Common myeloid progenitor, CD34-positive (primary cell): ENCODE results near the gene CKM.

ENCODE experiments used
- CTCF ChIA-PET: fragments of 350-600 bp; sonication (Branson Sonifier 250); formaldehyde crosslinking; loops from one replicate; lab custom pipeline; 2021; ENCODE audit warnings: antibody characterized with exemption; lab: Charles Lee
- POLR2A ChIA-PET: fragments of 350-600 bp; sonication (Branson Sonifier 250); formaldehyde crosslinking; loops from one replicate; lab custom pipeline; 2021; ENCODE audit warnings: antibody characterized with exemption; lab: Charles Lee
- DNase-seq, 3 donors: peaks; one replicate each; pipeline versions ENCODE4 v3.0.0 to v3.0.0-alpha.2; 2013
- H3K27ac ChIP-seq, 2 experiments: 1 replicate in 1 of 2; 2 replicates in 1 of 2; pipeline ENCODE4 v1.7.0; 2013; ENCODE audit warnings: inconsistent platforms in 2 of 2, low read length in 2 of 2, mild to moderate bottlenecking in 2 of 2, low read depth in 1 of 2, moderate library complexity in 1 of 2; ENCODE audit not compliant: severe bottlenecking in 2 of 2, insufficient read depth in 1 of 2, poor library complexity in 1 of 2
- H3K27me3 ChIP-seq, 5 experiments: replicated peaks in 2 of 5; 1 replicate in 3 of 5; 2 replicates in 2 of 5; pipeline versions ENCODE4 v1.6.1 to v1.7.0; 2013; ENCODE audit warnings: low read length in 4 of 5, mild to moderate bottlenecking in 2 of 5, moderate library complexity in 2 of 5, inconsistent platforms in 1 of 5; ENCODE audit not compliant: insufficient read depth in 5 of 5, control insufficient read depth in 4 of 5
- H3K36me3 ChIP-seq, 4 experiments: 1 replicate in 2 of 4; 2 replicates in 2 of 4; pipeline versions ENCODE4 v1.6.1 to v1.7.0; 2013; ENCODE audit warnings: low read length in 3 of 4, control low read depth in 1 of 4, mild to moderate bottlenecking in 1 of 4; ENCODE audit not compliant: control insufficient read depth in 4 of 4, insufficient read depth in 4 of 4
- H3K4me1 ChIP-seq, 4 experiments: 1 replicate in 3 of 4; 2 replicates in 1 of 4; pipeline versions ENCODE4 v1.6.1 to v1.7.1; 2013; ENCODE audit warnings: low read length in 3 of 4, mild to moderate bottlenecking in 3 of 4, control low read depth in 1 of 4, inconsistent platforms in 1 of 4, moderate library complexity in 1 of 4; ENCODE audit not compliant: control insufficient read depth in 4 of 4, insufficient read depth in 4 of 4; ENCODE audit errors: control extremely low read depth in 1 of 4
- H3K4me3 ChIP-seq, 7 experiments: 1 replicate in 4 of 7; 2 replicates in 3 of 7; pipeline versions ENCODE4 v1.5.1 to v1.7.0; 2013; ENCODE audit warnings: mild to moderate bottlenecking in 7 of 7, low read length in 6 of 7, moderate library complexity in 6 of 7, inconsistent platforms in 2 of 7, low read depth in 2 of 7, control low read depth in 1 of 7; ENCODE audit not compliant: insufficient read depth in 4 of 7, control insufficient read depth in 1 of 7; ENCODE audit errors: extremely low read depth in 1 of 7
- H3K9me3 ChIP-seq, 5 experiments: 1 replicate in 4 of 5; 2 replicates in 1 of 5; pipeline versions ENCODE4 v1.6.1 to v1.7.1; 2013; ENCODE audit warnings: low read length in 4 of 5, mild to moderate bottlenecking in 2 of 5, inconsistent platforms in 1 of 5, low read depth in 1 of 5, moderate library complexity in 1 of 5; ENCODE audit not compliant: control insufficient read depth in 4 of 5, insufficient read depth in 2 of 5; ENCODE audit errors: control extremely low read depth in 1 of 5
- WGBS: methylation state at CpG from one replicate; pipeline ENCODE4 v1.1.5; 2013; ENCODE audit not compliant: insufficient coverage; 5-methylcytosine and 5-hydroxymethylcytosine counted together

Gene CKM

DNA sequence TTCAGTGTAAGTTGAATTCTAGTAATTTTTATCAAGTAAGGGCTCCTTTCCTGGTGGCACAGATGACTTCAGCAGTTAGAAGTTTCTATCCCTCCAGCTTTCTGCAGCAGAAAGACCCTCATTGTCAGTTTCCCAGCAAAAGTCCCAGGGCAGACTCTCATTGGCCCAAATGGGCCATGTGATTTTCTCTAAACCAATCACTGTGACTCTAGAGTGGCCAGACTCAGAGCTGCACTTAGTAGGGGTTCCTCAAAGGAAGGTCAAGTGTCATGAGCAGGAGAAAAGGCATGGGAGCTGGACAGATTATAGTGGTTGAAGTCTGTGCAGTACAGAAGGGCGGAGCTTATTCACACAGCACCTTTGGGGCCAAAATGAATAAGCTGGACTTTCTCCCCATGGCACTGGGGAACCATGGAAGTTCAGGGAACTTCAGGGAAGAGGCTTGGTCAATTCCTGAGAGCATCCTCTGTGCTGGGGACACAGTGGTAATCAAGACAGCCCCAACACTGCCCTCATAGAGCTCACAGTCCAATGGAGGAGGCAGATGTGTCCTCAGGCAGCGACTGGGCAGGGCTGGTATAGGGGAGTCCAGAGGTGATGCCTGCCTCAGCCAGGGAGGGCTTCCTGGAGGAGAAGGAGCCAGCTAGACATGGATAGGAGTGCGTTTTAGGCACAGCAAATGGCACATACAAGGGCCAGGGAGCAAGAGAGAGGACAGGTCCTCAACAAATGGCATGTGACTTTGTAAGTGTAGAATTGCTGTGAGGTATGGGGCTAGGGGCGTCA is 18.3 kb downstream of the CKM start:
- H3K4me3 ChIP-seq = no peak overlapping the region
- no peaks in the 10 kb centered on the region for H3K9me3 ChIP-seq
- ChIA-PET POLR2A (no interaction called here), CTCF (interaction anchor here (1.5 kb wide), 1 partner anchor 54 kb away, joined by 3 read pairs; no protein-coding TSS in a partner anchor)
- H3K27me3 ChIP-seq = peaks cover 0 to 2% (median 0%) of the 10 kb centered on the region in 5 experiments
- no peak for DNase-seq
- 77% methylated on average over 4 of the region's 4 CpGs for WGBS
- H3K36me3 ChIP-seq = peaks cover 0 to 13% (median 2%) of the 10 kb centered on the region in 4 experiments
- H3K27ac ChIP-seq = no peak overlapping the region
- H3K4me1 ChIP-seq = peaks cover 0 to 5% (median 0%) of the 10 kb centered on the region in 4 experiments

DNA sequence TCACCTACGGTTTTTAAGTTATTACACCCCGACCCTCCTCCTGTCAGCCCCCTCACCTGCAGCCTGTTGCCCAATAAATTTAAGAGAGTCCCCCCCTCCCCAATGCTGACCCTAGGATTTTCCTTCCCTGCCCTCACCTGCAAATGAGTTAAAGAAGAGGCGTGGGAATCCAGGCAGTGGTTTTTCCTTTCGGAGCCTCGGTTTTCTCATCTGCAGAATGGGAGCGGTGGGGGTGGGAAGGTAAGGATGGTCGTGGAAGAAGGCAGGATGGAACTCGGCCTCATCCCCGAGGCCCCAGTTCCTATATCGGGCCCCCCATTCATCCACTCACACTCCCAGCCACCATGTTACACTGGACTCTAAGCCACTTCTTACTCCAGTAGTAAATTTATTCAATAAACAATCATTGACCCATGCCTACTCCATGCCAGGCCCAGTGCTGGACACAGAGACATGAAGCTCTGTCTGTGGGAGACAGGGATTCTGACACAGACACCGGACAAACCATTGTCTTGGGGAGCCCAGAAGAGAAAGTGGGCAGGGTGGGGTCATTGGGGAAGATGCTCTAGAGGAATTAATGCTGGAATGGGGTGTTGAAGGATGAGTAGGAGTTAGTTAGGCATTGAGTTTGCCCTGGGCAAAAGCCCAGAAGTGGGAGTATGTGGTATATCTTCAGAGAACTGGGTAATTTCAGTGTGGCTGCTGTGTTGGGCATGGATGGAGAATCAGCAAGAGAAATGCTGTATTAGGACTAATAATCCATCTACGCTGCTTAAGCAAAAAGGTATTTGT is 19.2 kb downstream of the CKM start:
- Histone ChIP-seq H3K27me3 (peaks cover 0 to 2% (median 0%) of the 10 kb centered on the region in 5 experiments), H3K4me3 (no peak overlapping the region), H3K4me1 (peaks cover 0 to 5% (median 0%) of the 10 kb centered on the region in 4 experiments), H3K27ac (no peak overlapping the region), H3K36me3 (peaks cover 0 to 16% (median 5%) of the 10 kb centered on the region in 4 experiments), H3K9me3 (no peaks in the 10 kb centered on the region)
- DNase-seq = no peak
- WGBS = 95% methylated on average over 8 of the region's 12 CpGs
- CTCF ChIA-PET = interaction anchor here (1.5 kb wide), 1 partner anchor 54 kb away, joined by 3 read pairs; no protein-coding TSS in a partner anchor
- POLR2A ChIA-PET = no interaction called here

DNA sequence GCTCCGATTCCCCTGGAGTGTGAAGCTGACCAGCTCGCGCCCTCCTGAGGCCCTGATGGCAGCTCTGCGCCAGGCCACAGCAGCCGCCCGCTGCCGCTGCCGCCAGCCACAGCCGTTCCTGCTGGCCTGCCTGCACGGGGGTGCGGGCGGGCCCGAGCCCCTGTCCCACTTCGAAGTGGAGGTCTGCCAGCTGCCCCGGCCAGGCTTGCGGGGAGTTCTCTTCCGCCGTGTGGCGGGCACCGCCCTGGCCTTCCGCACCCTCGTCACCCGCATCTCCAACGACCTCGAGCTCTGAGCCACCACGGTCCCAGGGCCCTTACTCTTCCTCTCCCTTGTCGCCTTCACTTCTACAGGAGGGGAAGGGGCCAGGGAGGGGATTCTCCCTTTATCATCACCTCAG is 20.3 kb downstream of the CKM start:
- no peak overlapping the region for H3K4me3 ChIP-seq
- 97% methylated on average over 22 of the region's 27 CpGs for WGBS
- peaks cover 0 to 22% (median 10%) of the 10 kb centered on the region in 4 experiments for H3K36me3 ChIP-seq
- ChIA-PET CTCF (no interaction called here), POLR2A (interaction anchor here (1.2 kb wide), 1 partner anchor 13 kb away, joined by 3 read pairs; no protein-coding TSS in a partner anchor)
- H3K9me3 ChIP-seq = no peaks in the 10 kb centered on the region
- H3K4me1 ChIP-seq = peaks cover 0 to 5% (median 0%) of the 10 kb centered on the region in 4 experiments
- no peak for DNase-seq
- no peak overlapping the region for H3K27ac ChIP-seq
- H3K27me3 ChIP-seq = peaks cover 0 to 2% (median 0%) of the 10 kb centered on the region in 5 experiments

DNA sequence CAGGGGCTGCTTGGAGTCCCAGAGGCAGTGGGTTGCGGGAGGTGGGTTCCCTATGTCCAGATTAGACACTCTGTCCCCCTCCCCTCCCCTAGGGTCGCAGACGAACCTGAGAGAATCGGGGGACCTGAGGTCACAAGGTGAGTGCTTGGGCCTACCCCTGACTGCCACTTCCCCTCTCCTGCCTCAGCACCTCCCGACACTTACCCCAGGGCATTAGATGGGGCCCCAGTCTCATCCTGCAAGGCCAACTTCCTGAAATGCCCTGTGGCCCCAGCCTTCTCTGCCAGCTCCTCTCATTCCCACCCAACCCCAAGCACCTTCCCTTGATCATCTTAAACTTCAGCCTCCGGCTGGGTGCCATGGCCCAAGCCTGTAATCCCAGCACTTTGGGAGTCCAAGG is 23.0 kb downstream of the CKM start:
- ChIA-PET POLR2A (interaction anchor here (0.6 kb wide), 1 partner anchor 9 kb away, joined by 5 read pairs; no protein-coding TSS in a partner anchor), CTCF (no interaction called here)
- 98% methylated on average over 5 of the region's 6 CpGs for WGBS
- Histone ChIP-seq H3K4me1 (peaks cover 0 to 5% (median 0%) of the 10 kb centered on the region in 4 experiments), H3K27ac (no peak overlapping the region), H3K36me3 (peaks cover 5 to 34% (median 19%) of the 10 kb centered on the region in 4 experiments), H3K27me3 (no peaks in the 10 kb centered on the region), H3K9me3 (no peaks in the 10 kb centered on the region), H3K4me3 (no peak overlapping the region)
- DNase-seq = no peak

DNA sequence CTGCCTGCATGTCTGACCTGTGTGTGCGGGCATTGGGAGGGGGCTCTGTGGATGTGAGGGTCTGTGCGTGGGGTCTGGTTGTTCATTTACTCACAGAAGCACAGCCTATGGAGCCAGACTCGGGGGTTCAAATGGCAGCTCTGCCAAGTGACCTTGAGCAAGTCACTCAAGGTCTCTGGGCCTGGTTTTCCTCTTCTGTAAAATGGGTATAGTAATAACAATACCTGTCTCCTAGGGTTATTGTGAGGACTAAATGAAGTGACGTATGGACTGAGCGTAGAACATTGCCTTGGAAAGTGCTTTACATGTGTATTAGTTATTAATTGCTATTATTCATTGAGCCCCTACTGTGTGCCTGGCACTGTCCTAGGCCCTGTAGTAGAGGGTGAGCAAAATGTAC is 24.4 kb downstream of the CKM start:
- H3K27ac ChIP-seq = no peak overlapping the region
- POLR2A ChIA-PET = no interaction called here

DNA sequence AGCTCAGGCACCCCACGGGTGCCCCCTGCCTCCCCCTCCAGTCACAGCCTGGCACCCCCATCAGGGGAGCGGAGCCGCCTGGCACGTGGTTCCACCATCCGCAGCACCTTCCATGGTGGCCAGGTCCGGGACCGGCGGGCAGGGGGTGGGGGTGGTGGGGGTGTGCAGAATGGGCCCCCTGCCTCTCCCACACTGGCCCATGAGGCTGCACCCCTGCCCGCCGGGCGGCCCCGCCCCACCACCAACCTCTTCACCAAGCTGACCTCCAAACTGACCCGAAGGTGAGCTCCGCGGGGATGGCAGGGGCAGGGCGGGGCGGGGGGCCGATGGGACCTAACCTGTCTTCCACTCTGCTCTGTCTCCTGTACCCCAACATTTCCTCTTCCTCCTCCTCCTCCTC is 25.0 kb downstream of the CKM start:
- CTCF ChIA-PET = no interaction called here
- H3K27ac ChIP-seq = no peak overlapping the region
- POLR2A ChIA-PET = no interaction called here
- peaks cover 7 to 44% (median 19%) of the 10 kb centered on the region in 4 experiments for H3K36me3 ChIP-seq
- 96% methylated on average over 7 of the region's 18 CpGs for WGBS
- H3K4me1 ChIP-seq = peaks cover 0 to 5% (median 0%) of the 10 kb centered on the region in 4 experiments
- peaks cover 0 to 4% (median under 1%) of the 10 kb centered on the region in 5 experiments for H3K9me3 ChIP-seq
- no peak overlapping the region for H3K4me3 ChIP-seq
- H3K27me3 ChIP-seq = no peaks in the 10 kb centered on the region
- DNase-seq = no peak

More for the DNA sequence above, 24.4 kb downstream of the CKM start:
- Histone ChIP-seq H3K4me1 (peaks cover 0 to 5% (median 0%) of the 10 kb centered on the region in 4 experiments), H3K27me3 (no peaks in the 10 kb centered on the region), H3K9me3 (peaks cover 0 to 4% (median 0%) of the 10 kb centered on the region in 5 experiments), H3K4me3 (no peak overlapping the region), H3K36me3 (peaks cover 7 to 44% (median 19%) of the 10 kb centered on the region in 4 experiments)
- 80% methylated on average over 1 of the region's 5 CpGs for WGBS
- no peak for DNase-seq
- CTCF ChIA-PET = no interaction called here
